DND-41 (cell line): ENCODE measurements around the gene CMTR2.

Experiments
- ATAC-seq: fragments of 200-7000 bp; cut with Tn5 transposase; 3 replicates; pipeline ENCODE4 v1.9.1; 2021; ENCODE audit warnings: low read depth; ENCODE audit not compliant: insufficient read depth
- DNase-seq: peaks from one replicate; pipeline ENCODE4 v3.0.0-alpha.2; 2020
- H2AFZ ChIP-seq: 2 replicates; pipeline ENCODE4 v1.6.0; 2012; ENCODE audit warnings: low read depth, low read length
- H3K27ac ChIP-seq: 2 replicates; pipeline ENCODE4 v1.5.1; 2012; ENCODE audit warnings: low read length, inconsistent platforms
- H3K27me3 ChIP-seq: fragments of 200-600 bp; sonication (generic); 2 replicates; pipeline ENCODE4 v1.6.0; 2012; ENCODE audit warnings: low read length, mild to moderate bottlenecking, inconsistent platforms; ENCODE audit not compliant: insufficient read depth, poor library complexity
- H3K36me3 ChIP-seq: 2 replicates; pipeline ENCODE4 v1.5.1; 2012; ENCODE audit warnings: low read length, inconsistent platforms; ENCODE audit not compliant: insufficient read depth
- H3K4me1 ChIP-seq: 2 replicates; pipeline ENCODE4 v1.5.1; 2012; ENCODE audit warnings: mild to moderate bottlenecking, low read length; ENCODE audit not compliant: insufficient read depth
- H3K4me2 ChIP-seq: 2 replicates; pipeline ENCODE4 v1.6.0; 2012; ENCODE audit warnings: mild to moderate bottlenecking, moderate library complexity, low read length, inconsistent platforms; ENCODE audit not compliant: insufficient read depth
- H3K4me3 ChIP-seq, 2 experiments: fragments of 200-600 bp in 1 of 2; shearing (Covaris generic) in 1 of 2; 2 replicates each; pipeline ENCODE4 v1.5.1; 2012 to 2016; ENCODE audit warnings: inconsistent platforms in 2 of 2, low read length in 2 of 2, mild to moderate bottlenecking in 2 of 2, low read depth in 1 of 2, moderate library complexity in 1 of 2
- H3K79me2 ChIP-seq: 2 replicates; pipeline ENCODE4 v1.6.0; 2012; ENCODE audit warnings: low read length, inconsistent platforms; ENCODE audit not compliant: insufficient read depth
- H3K9ac ChIP-seq: 2 replicates; pipeline ENCODE4 v1.6.0; 2012; ENCODE audit warnings: low read depth, mild to moderate bottlenecking, inconsistent platforms, low read length, moderate library complexity
- H3K9me3 ChIP-seq: 2 replicates; pipeline ENCODE4 v1.5.1; 2012; ENCODE audit warnings: low read length, moderate library complexity, mild to moderate bottlenecking, inconsistent platforms; ENCODE audit not compliant: insufficient read depth, severe bottlenecking
- H4K20me1 ChIP-seq: 2 replicates; pipeline ENCODE4 v1.6.0; 2012; ENCODE audit warnings: low read length; ENCODE audit not compliant: insufficient read depth
- EZH2 ChIP-seq: IDR thresholded peaks from 3 replicates; pipeline ENCODE4 v1.6.1; 2012; ENCODE audit warnings: borderline replicate concordance, low read depth, mild to moderate bottlenecking, moderate library complexity, low read length, inconsistent platforms; ENCODE audit not compliant: severe bottlenecking
- TF ChIP-seq, protein P1 (sequence below): IDR thresholded peaks from 2 replicates; pipeline ENCODE4 v1.5.1; 2012; ENCODE audit warnings: borderline replicate concordance, low read length, moderate library complexity, mild to moderate bottlenecking; ENCODE audit not compliant: poor library complexity, severe bottlenecking; ENCODE audit errors: extremely low read depth

Gene CMTR2

DNA sequence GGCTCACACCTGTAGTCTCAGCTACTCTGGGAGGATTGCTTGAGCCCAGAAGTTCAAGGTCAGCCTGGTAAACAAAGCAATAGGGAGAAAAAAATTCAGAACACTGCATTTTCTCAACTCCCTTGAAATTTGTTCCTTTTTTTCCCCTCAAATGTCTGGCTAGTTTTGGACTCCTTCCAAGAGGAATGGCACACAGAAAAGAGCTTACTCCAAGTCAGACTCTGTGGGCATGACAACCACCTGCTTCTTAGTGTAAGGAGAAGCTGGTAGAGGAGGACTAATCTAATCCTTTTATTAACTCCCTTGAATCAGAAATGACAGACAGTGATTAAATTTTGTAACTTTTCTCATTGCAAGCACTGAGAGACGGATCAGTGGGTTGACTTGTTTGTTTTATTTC lies 30.8 kb downstream of the CMTR2 start:
- Histone ChIP-seq H3K9me3 (no peaks in the 10 kb centered on the region), H3K4me2 (no peak overlapping the region), H3K36me3 (no peaks in the 10 kb centered on the region), H3K4me1 (peaks cover 6% of the 10 kb centered on the region; the same call in 1 of the 2 replicates), H3K79me2 (no peaks in the 10 kb centered on the region), H3K27me3 (no peaks in the 10 kb centered on the region), H3K9ac (no peak overlapping the region), H3K27ac (no peak overlapping the region), H3K4me3 (no peak overlapping the region), H2AFZ (no peak overlapping the region), H4K20me1 (no peaks in the 10 kb centered on the region)
- ATAC-seq: no peak
- DNase-seq: no peak
- TF ChIP-seq, protein P1, sequence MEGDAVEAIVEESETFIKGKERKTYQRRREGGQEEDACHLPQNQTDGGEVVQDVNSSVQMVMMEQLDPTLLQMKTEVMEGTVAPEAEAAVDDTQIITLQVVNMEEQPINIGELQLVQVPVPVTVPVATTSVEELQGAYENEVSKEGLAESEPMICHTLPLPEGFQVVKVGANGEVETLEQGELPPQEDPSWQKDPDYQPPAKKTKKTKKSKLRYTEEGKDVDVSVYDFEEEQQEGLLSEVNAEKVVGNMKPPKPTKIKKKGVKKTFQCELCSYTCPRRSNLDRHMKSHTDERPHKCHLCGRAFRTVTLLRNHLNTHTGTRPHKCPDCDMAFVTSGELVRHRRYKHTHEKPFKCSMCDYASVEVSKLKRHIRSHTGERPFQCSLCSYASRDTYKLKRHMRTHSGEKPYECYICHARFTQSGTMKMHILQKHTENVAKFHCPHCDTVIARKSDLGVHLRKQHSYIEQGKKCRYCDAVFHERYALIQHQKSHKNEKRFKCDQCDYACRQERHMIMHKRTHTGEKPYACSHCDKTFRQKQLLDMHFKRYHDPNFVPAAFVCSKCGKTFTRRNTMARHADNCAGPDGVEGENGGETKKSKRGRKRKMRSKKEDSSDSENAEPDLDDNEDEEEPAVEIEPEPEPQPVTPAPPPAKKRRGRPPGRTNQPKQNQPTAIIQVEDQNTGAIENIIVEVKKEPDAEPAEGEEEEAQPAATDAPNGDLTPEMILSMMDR: no peak
- no peak for TF ChIP-seq EZH2

DNA sequence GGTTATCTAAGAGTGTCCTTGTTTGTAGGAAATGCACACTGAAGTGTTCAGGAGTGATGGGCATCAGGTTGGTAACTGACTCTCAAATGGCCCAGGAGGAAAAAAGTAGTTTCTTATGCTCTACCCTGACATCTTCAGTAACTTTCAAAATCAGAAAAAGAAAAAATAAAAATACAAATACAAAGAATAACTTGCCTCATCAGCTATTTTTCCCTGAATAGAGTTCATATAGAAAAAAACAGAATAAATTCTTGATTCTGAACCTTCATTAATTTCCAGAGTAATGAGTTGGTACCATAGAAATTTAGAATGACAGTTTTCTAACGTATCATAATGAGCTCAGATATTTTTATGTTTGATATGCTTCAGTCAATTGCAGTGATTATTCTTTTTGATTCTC lies 31.4 kb downstream of the CMTR2 start:
- no peak overlapping the region for H3K4me2 ChIP-seq
- no peaks in the 10 kb centered on the region for H3K36me3 ChIP-seq
- no peaks in the 10 kb centered on the region for H4K20me1 ChIP-seq
- H3K4me3 ChIP-seq: no peak overlapping the region
- H3K9ac ChIP-seq: no peak overlapping the region
- H3K27ac ChIP-seq: no peak overlapping the region
- no peak for ATAC-seq
- no peak for DNase-seq
- no peak for TF ChIP-seq EZH2
- TF ChIP-seq, protein P1: no peak
- H3K79me2 ChIP-seq: no peaks in the 10 kb centered on the region
- H3K27me3 ChIP-seq: no peaks in the 10 kb centered on the region
- no peak overlapping the region for H2AFZ ChIP-seq
- no peaks in the 10 kb centered on the region for H3K9me3 ChIP-seq
- H3K4me1 ChIP-seq: peaks cover 6% of the 10 kb centered on the region; the same call in 1 of the 2 replicates

DNA sequence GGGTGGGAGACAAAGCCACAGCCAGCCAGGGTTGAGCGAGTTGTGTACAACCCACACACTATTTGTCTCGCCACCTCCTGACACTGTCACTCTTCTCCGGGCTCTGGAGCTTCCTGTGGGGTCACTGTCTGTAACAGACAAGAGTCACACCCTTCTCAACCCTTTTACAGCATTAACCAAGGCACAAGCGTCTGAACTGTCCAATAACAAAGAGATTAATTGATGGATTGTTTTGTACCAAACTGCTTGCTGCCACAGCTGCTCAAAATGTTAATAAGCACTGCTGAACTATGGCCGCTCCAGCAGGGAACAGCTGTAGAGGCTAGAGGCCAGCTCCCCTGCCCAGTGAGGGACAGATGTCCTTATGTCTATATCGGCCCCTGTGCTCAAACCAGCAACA lies 33.5 kb downstream of the CMTR2 start:
- TF ChIP-seq EZH2: no peak
- TF ChIP-seq, protein P1: no peak
- no peak overlapping the region for H3K4me2 ChIP-seq
- H3K79me2 ChIP-seq: no peaks in the 10 kb centered on the region
- ATAC-seq: no peak
- no peaks in the 10 kb centered on the region for H3K36me3 ChIP-seq
- H3K27ac ChIP-seq: no peak overlapping the region
- no peak for DNase-seq
- H2AFZ ChIP-seq: no peak overlapping the region
- no peaks in the 10 kb centered on the region for H3K9me3 ChIP-seq
- H3K4me1 ChIP-seq: peaks cover 6% of the 10 kb centered on the region; the same call in 1 of the 2 replicates
- no peak overlapping the region for H3K9ac ChIP-seq
- no peak overlapping the region for H3K4me3 ChIP-seq
- H3K27me3 ChIP-seq: no peaks in the 10 kb centered on the region
- no peaks in the 10 kb centered on the region for H4K20me1 ChIP-seq
